Duodenal mucosa (tissue), 2 donors: Measurements from ENCODE around the gene NOL11.

Experiments used
- H3K27ac ChIP-seq: one replicate; pipeline ENCODE4 v1.7.0; 2013; ENCODE audit warnings: low read depth, low read length
- H3K27me3 ChIP-seq, 2 donors: one replicate each; pipeline ENCODE4 v1.7.0; 2013; ENCODE audit warnings: low read length in 2 of 2, control low read depth in 1 of 2; ENCODE audit not compliant: insufficient read depth in 2 of 2, control insufficient read depth in 1 of 2
- H3K36me3 ChIP-seq, 2 donors: one replicate each; pipeline ENCODE4 v1.7.0; 2013; ENCODE audit warnings: low read length in 2 of 2, control low read depth in 1 of 2; ENCODE audit not compliant: insufficient read depth in 2 of 2, control insufficient read depth in 1 of 2
- H3K4me1 ChIP-seq, 2 donors: one replicate each; pipeline ENCODE4 v1.7.0; 2013; ENCODE audit warnings: low read length in 2 of 2, control low read depth in 1 of 2; ENCODE audit not compliant: insufficient read depth in 2 of 2, control insufficient read depth in 1 of 2
- H3K4me3 ChIP-seq, 2 donors: one replicate each; pipeline ENCODE4 v1.7.0; 2013; ENCODE audit warnings: low read length in 2 of 2, low read depth in 1 of 2
- H3K9ac ChIP-seq, 2 donors: one replicate each; pipeline ENCODE4 v1.7.0; 2013; ENCODE audit warnings: low read length in 2 of 2, low read depth in 1 of 2
- H3K9me3 ChIP-seq, 2 donors: one replicate each; pipeline ENCODE4 v1.7.0; 2013; ENCODE audit warnings: low read length in 2 of 2, control low read depth in 1 of 2; ENCODE audit not compliant: control insufficient read depth in 1 of 2

NOL11 gene

GRCh38 chr17:67772679-67773078, 54.9 kb downstream of the NOL11 start:
- Histone ChIP-seq H3K27me3 (no peaks in the 10 kb centered on the region), H3K4me3 (no peak overlapping the region), H3K27ac (no peak overlapping the region), H3K36me3 (no peaks in the 10 kb centered on the region), H3K9ac (no peak overlapping the region), H3K9me3 (no peaks in the 10 kb centered on the region), H3K4me1 (no peaks in the 10 kb centered on the region)

- no peaks in the 10 kb centered on the region for H3K27me3 ChIP-seq
- H3K27ac ChIP-seq: no peak overlapping the region
- no peaks in the 10 kb centered on the region for H3K9me3 ChIP-seq
- H3K4me1 ChIP-seq: no peaks in the 10 kb centered on the region
- H3K4me3 ChIP-seq: no peak overlapping the region
- no peaks in the 10 kb centered on the region for H3K36me3 ChIP-seq
- H3K9ac ChIP-seq: no peak overlapping the region
Observed at GRCh38 chr17:67773246-67773645, 55.5 kb downstream of the NOL11 start.

GRCh38 chr17:67779098-67779672, 61.4 kb downstream of the NOL11 start:
- no peaks in the 10 kb centered on the region for H3K4me1 ChIP-seq
- H3K4me3 ChIP-seq: no peak overlapping the region
- H3K36me3 ChIP-seq: no peaks in the 10 kb centered on the region
- H3K27ac ChIP-seq: no peak overlapping the region
- no peaks in the 10 kb centered on the region for H3K9me3 ChIP-seq
- H3K9ac ChIP-seq: no peak overlapping the region
- no peaks in the 10 kb centered on the region for H3K27me3 ChIP-seq

GRCh38 chr17:67784364-67785121, 66.8 kb downstream of the NOL11 start:
- H3K4me1 ChIP-seq: no peaks in the 10 kb centered on the region
- H3K9ac ChIP-seq: no peak overlapping the region
- no peaks in the 10 kb centered on the region for H3K27me3 ChIP-seq
- no peaks in the 10 kb centered on the region for H3K36me3 ChIP-seq
- H3K27ac ChIP-seq: no peak overlapping the region
- no peak overlapping the region for H3K4me3 ChIP-seq
- H3K9me3 ChIP-seq: peaks cover 0 to 3% of the 10 kb centered on the region in 2 donors

- Histone ChIP-seq H3K36me3 (no peaks in the 10 kb centered on the region), H3K4me3 (no peak overlapping the region)
Observed at GRCh38 chr17:67785122-67785477, 67.4 kb downstream of the NOL11 start.

GRCh38 chr17:67785504-67785903, 67.8 kb downstream of the NOL11 start:
- Histone ChIP-seq H3K27me3 (no peaks in the 10 kb centered on the region), H3K4me1 (no peaks in the 10 kb centered on the region), H3K9me3 (peaks cover 0 to 3% of the 10 kb centered on the region in 2 donors), H3K4me3 (no peak overlapping the region), H3K9ac (no peak overlapping the region), H3K36me3 (no peaks in the 10 kb centered on the region), H3K27ac (no peak overlapping the region)

More at GRCh38 chr17:67785122-67785477, 67.4 kb downstream of the NOL11 start:
- H3K4me1 ChIP-seq: no peaks in the 10 kb centered on the region
- no peak overlapping the region for H3K9ac ChIP-seq
- H3K27ac ChIP-seq: no peak overlapping the region
- H3K9me3 ChIP-seq: peaks cover 0 to 3% of the 10 kb centered on the region in 2 donors
- H3K27me3 ChIP-seq: no peaks in the 10 kb centered on the region
